ENCODE data around the gene GAS2L1.

Gene GAS2L1

DNA sequence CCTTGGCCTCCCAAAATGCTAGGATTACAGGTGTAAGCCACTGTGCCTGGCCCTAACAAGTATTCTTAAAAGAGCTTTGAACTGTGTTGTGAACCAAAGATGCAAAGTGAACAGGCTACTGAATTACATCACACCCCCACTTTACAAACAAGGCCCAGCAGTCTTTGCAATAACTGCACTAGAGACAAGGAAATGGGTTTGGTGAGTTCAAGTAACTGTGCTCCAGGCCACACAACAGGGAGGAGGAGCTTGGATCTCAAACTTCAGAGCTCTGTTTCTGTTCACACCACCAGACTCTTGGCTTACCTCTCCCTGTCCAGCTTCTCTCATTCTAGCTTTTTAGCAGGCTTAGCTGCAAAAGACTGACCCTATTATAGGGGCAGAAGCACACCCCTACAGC, 39.5 kb downstream of the GAS2L1 start:
- no peak overlapping the region for H3K4me3 ChIP-seq (ENCODE audit: low read depth in 1 of 2, low read length in 2 of 2)
- no peaks in the 10 kb centered on the region for H3K27me3 ChIP-seq (ENCODE audit: insufficient read depth, low read length, poor library complexity)
- H3K79me2 ChIP-seq (ENCODE audit: insufficient read depth, low read length) = no peaks in the 10 kb centered on the region
- H4K20me1 ChIP-seq (ENCODE audit: insufficient read depth, low read length) = peaks cover 8% of the 10 kb centered on the region; the same call in 1 of the 2 replicates
- H3K36me3 ChIP-seq (ENCODE audit: insufficient read depth, low read length) = peaks cover 88% of the 10 kb centered on the region
- no peaks in the 10 kb centered on the region for H3K9me3 ChIP-seq (ENCODE audit: insufficient read depth, low read length, severe bottlenecking)
- ATAC-seq (ENCODE audit: insufficient read depth, low read depth) = no peak
- DNase-seq = no peak
- TF ChIP-seq, protein P1, sequence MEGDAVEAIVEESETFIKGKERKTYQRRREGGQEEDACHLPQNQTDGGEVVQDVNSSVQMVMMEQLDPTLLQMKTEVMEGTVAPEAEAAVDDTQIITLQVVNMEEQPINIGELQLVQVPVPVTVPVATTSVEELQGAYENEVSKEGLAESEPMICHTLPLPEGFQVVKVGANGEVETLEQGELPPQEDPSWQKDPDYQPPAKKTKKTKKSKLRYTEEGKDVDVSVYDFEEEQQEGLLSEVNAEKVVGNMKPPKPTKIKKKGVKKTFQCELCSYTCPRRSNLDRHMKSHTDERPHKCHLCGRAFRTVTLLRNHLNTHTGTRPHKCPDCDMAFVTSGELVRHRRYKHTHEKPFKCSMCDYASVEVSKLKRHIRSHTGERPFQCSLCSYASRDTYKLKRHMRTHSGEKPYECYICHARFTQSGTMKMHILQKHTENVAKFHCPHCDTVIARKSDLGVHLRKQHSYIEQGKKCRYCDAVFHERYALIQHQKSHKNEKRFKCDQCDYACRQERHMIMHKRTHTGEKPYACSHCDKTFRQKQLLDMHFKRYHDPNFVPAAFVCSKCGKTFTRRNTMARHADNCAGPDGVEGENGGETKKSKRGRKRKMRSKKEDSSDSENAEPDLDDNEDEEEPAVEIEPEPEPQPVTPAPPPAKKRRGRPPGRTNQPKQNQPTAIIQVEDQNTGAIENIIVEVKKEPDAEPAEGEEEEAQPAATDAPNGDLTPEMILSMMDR (IDR thresholded peaks at IDR 0.05; ENCODE audit: borderline replicate concordance, extremely low read depth, low read length, poor library complexity, severe bottlenecking) = no peak
- TF ChIP-seq EZH2 (IDR thresholded peaks at IDR 0.05; ENCODE audit: borderline replicate concordance, low read depth, low read length, severe bottlenecking) = no peak
- H2AFZ ChIP-seq (ENCODE audit: low read depth, low read length) = no peak overlapping the region
- H3K4me2 ChIP-seq (ENCODE audit: insufficient read depth, low read length) = no peak overlapping the region
- no peak overlapping the region for H3K9ac ChIP-seq (ENCODE audit: low read depth, low read length)
- no peak overlapping the region for H3K27ac ChIP-seq (ENCODE audit: low read length)
- H3K4me1 ChIP-seq (ENCODE audit: insufficient read depth, low read length) = no peaks in the 10 kb centered on the region

DNA sequence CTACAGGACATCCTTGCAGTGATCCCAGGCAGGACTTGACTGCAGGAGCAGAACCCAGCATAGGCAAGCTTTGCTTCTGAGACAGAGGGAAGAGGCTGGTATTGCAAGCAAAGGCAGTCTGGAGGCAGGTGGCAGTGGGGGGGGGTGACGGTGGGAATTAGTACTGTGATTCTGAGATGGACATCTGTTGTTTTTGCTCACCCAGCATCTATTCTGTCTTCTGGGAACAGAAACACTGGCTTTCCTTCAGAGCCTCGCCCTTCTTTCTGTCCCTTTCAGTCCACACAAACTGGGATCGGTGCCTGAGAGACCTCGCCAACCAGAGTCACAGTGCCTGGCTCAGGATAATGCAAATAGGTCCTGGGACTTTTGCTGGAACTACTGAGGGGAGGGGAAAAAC, 40.2 kb downstream of the GAS2L1 start:
- H3K27ac ChIP-seq (ENCODE audit: low read length) = no peak overlapping the region
- H3K79me2 ChIP-seq (ENCODE audit: insufficient read depth, low read length) = no peaks in the 10 kb centered on the region
- H4K20me1 ChIP-seq (ENCODE audit: insufficient read depth, low read length) = peaks cover 6% of the 10 kb centered on the region; the same call in 1 of the 2 replicates
- no peak for ATAC-seq (ENCODE audit: insufficient read depth, low read depth)
- H3K4me2 ChIP-seq (ENCODE audit: insufficient read depth, low read length) = no peak overlapping the region
- H3K9me3 ChIP-seq (ENCODE audit: insufficient read depth, low read length, severe bottlenecking) = no peaks in the 10 kb centered on the region
- no peak for TF ChIP-seq EZH2 (IDR thresholded peaks at IDR 0.05; ENCODE audit: borderline replicate concordance, low read depth, low read length, severe bottlenecking)
- TF ChIP-seq, protein P1 (IDR thresholded peaks at IDR 0.05; ENCODE audit: borderline replicate concordance, extremely low read depth, low read length, poor library complexity, severe bottlenecking) = no peak
- no peaks in the 10 kb centered on the region for H3K27me3 ChIP-seq (ENCODE audit: insufficient read depth, low read length, poor library complexity)
- H3K4me1 ChIP-seq (ENCODE audit: insufficient read depth, low read length) = no peaks in the 10 kb centered on the region
- H3K9ac ChIP-seq (ENCODE audit: low read depth, low read length) = no peak overlapping the region
- DNase-seq = no peak
- H3K36me3 ChIP-seq (ENCODE audit: insufficient read depth, low read length) = peaks cover 88% of the 10 kb centered on the region
- H2AFZ ChIP-seq (ENCODE audit: low read depth, low read length) = no peak overlapping the region
- no peak overlapping the region for H3K4me3 ChIP-seq (ENCODE audit: low read depth in 1 of 2, low read length in 2 of 2)

DNA sequence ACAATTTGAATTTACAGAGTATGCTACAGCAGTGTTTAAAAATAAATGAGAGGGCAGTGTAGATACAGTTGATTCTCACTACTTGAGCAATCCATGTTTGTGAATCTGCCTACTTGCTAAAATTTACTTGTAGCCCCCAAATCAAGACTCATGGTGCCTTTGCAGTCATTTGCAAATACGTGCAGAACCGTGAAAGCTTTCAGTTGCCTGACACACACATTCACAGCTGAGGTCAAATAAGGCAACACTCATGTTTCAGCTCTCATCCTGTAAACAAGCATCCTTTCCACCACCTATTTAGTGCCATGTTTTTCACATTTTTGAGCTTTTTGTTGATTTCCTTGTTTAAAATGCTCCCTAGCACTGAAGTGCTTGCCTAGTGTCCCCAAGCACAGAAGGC, 41.6 kb downstream of the GAS2L1 start:
- ATAC-seq (ENCODE audit: insufficient read depth, low read depth) = no peak
- peaks cover 86% of the 10 kb centered on the region for H3K36me3 ChIP-seq (ENCODE audit: insufficient read depth, low read length)

More for the DNA sequence above, 41.6 kb downstream of the GAS2L1 start:
- Histone ChIP-seq H3K4me3 (ENCODE audit: low read depth in 1 of 2, low read length in 2 of 2) (no peak overlapping the region), H3K4me2 (ENCODE audit: insufficient read depth, low read length) (no peak overlapping the region), H4K20me1 (ENCODE audit: insufficient read depth, low read length) (peaks cover 5% of the 10 kb centered on the region; the same call in 1 of the 2 replicates), H3K79me2 (ENCODE audit: insufficient read depth, low read length) (no peaks in the 10 kb centered on the region), H3K4me1 (ENCODE audit: insufficient read depth, low read length) (no peaks in the 10 kb centered on the region), H3K9me3 (ENCODE audit: insufficient read depth, low read length, severe bottlenecking) (no peaks in the 10 kb centered on the region), H3K27ac (ENCODE audit: low read length) (no peak overlapping the region), H3K27me3 (ENCODE audit: insufficient read depth, low read length, poor library complexity) (no peaks in the 10 kb centered on the region), H2AFZ (ENCODE audit: low read depth, low read length) (no peak overlapping the region), H3K9ac (ENCODE audit: low read depth, low read length) (no peak overlapping the region)
- TF ChIP-seq, protein P1 (IDR thresholded peaks at IDR 0.05; ENCODE audit: borderline replicate concordance, extremely low read depth, low read length, poor library complexity, severe bottlenecking) = no peak
- no peak for TF ChIP-seq EZH2 (IDR thresholded peaks at IDR 0.05; ENCODE audit: borderline replicate concordance, low read depth, low read length, severe bottlenecking)
- no peak for DNase-seq

Data from DND-41 (cell line).